SU-DHL-6 (cell line): Measurements from ENCODE around the gene OR11H7.
"Not testable (repeated sequence)": the region's sequence is repeated elsewhere in the genome, so short reads cannot be mapped to it uniquely, and the experiment has no call there.

Source experiments
- H2AFZ ChIP-seq: fragments of 200-600 bp; sonication (generic); 2 replicates; pipeline ENCODE4 v1.6.1; 2014; ENCODE audit warnings: low read depth, mild to moderate bottlenecking, moderate library complexity, mixed read lengths, antibody characterized with exemption, low read length; ENCODE audit not compliant: severe bottlenecking
- H3F3A ChIP-seq: fragments of 200-600 bp; shearing (Covaris generic); 2 replicates; pipeline ENCODE4 v1.6.0; 2016; ENCODE audit warnings: antibody characterized with exemption, mild to moderate bottlenecking; ENCODE audit not compliant: insufficient read depth
- H3K27ac ChIP-seq: fragments of 200-600 bp; sonication (generic); 2 replicates; pipeline ENCODE4 v1.5.1; 2016; ENCODE audit warnings: low read depth, mild to moderate bottlenecking, low read length, moderate library complexity, mixed read lengths
- H3K27me3 ChIP-seq: fragments of 200-600 bp; sonication (generic), shearing (Covaris generic); 2 replicates; pipeline ENCODE4 v1.6.0; 2014; ENCODE audit warnings: mild to moderate bottlenecking, low read length
- H3K36me3 ChIP-seq: fragments of 200-600 bp; sonication (generic); 2 replicates; pipeline ENCODE4 v1.6.1; 2014; ENCODE audit warnings: mild to moderate bottlenecking, low read length, mixed read lengths
- H3K4me2 ChIP-seq: fragments of 300-600, 200-600 bp; shearing (Covaris generic), sonication (generic); 2 replicates; pipeline ENCODE4 v1.6.0; 2014; ENCODE audit warnings: low read length, low read depth, mild to moderate bottlenecking; ENCODE audit not compliant: poor library complexity, severe bottlenecking
- H3K4me3 ChIP-seq: fragments of 200-600 bp; sonication (generic); 2 replicates; pipeline ENCODE4 v1.5.1; 2014; ENCODE audit warnings: antibody characterized with exemption, low read length, mild to moderate bottlenecking, mixed read lengths; ENCODE audit not compliant: insufficient read depth, poor library complexity, severe bottlenecking
- H3K79me2 ChIP-seq: fragments of 200-600 bp; sonication (generic); 2 replicates; pipeline ENCODE4 v1.6.1; 2014; ENCODE audit warnings: mild to moderate bottlenecking, low read length, moderate library complexity; ENCODE audit not compliant: insufficient read depth
- H3K9ac ChIP-seq: fragments of 200-600 bp; sonication (generic); 2 replicates; pipeline ENCODE4 v1.7.0; 2014; ENCODE audit warnings: mild to moderate bottlenecking, low read length
- H3K9me2 ChIP-seq: fragments of 200-600 bp; sonication (generic); replicated peaks from 2 replicates; pipeline ENCODE4 v1.6.1; 2014; ENCODE audit warnings: low read length; ENCODE audit not compliant: insufficient read depth
- H3K9me3 ChIP-seq: fragments of 200-600 bp; sonication (generic); 2 replicates; pipeline ENCODE4 v1.6.1; 2014; ENCODE audit warnings: low read length, mixed read lengths; ENCODE audit not compliant: insufficient read depth
- H4K20me1 ChIP-seq: fragments of 200-600 bp; sonication (generic); 2 replicates; pipeline ENCODE4 v1.6.1; 2014; ENCODE audit warnings: low read depth, mild to moderate bottlenecking, antibody characterized with exemption, low read length, moderate library complexity, mixed read lengths
- EZH2phosphoT487 ChIP-seq: fragments of 200-600 bp; sonication (generic), shearing (Covaris generic); conservative IDR thresholded peaks from 2 replicates; pipeline ENCODE4 v1.6.1; 2018; ENCODE audit warnings: mild to moderate bottlenecking, antibody characterized with exemption, low read length, moderate library complexity, mixed read lengths
- TF ChIP-seq, protein P1 (sequence below): fragments of 200-600 bp; sonication (generic); IDR thresholded peaks from one replicate; pipeline ENCODE4 v1.5.1; 2017; ENCODE audit warnings: antibody characterized with exemption, mild to moderate bottlenecking, low read length, moderate library complexity; ENCODE audit not compliant: insufficient read depth, poor library complexity, severe bottlenecking

OR11H7 gene

DNA sequence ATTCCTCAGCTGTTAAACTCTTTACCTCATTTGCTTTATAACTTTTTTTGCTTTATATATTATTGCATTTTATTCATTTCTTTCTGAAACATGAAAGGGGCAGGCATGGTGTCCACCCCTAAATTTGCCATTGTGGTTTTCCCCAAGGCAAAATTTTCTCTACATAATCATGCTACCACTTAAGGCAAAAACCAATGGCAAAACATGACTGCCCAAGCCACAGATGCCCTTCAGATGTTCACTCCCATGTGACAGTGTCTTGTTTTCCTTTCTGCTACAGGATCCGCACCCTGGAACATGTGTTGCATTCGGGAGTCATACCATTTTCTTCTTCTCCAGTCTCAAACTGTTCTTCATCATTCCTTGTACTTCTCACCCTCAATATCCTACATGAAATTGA is 48.6 kb downstream of the OR11H7 start:
- no peaks in the 10 kb centered on the region for H3K9me2 ChIP-seq
- H4K20me1 ChIP-seq, result no peaks in the 10 kb centered on the region
- no peaks in the 10 kb centered on the region; the same call in 1 of the 2 replicates for H3K36me3 ChIP-seq
- no peak overlapping the region for H3K4me3 ChIP-seq
- no peak overlapping the region for H2AFZ ChIP-seq
- H3K9me3 ChIP-seq, result peaks cover 8% of the 10 kb centered on the region; the same call in 1 of the 2 replicates
- H3K4me2 ChIP-seq, result no peak overlapping the region
- no peak overlapping the region for H3K27ac ChIP-seq
- no peak overlapping the region for H3K9ac ChIP-seq
- TF ChIP-seq EZH2phosphoT487, result no peak
- TF ChIP-seq, protein P1, sequence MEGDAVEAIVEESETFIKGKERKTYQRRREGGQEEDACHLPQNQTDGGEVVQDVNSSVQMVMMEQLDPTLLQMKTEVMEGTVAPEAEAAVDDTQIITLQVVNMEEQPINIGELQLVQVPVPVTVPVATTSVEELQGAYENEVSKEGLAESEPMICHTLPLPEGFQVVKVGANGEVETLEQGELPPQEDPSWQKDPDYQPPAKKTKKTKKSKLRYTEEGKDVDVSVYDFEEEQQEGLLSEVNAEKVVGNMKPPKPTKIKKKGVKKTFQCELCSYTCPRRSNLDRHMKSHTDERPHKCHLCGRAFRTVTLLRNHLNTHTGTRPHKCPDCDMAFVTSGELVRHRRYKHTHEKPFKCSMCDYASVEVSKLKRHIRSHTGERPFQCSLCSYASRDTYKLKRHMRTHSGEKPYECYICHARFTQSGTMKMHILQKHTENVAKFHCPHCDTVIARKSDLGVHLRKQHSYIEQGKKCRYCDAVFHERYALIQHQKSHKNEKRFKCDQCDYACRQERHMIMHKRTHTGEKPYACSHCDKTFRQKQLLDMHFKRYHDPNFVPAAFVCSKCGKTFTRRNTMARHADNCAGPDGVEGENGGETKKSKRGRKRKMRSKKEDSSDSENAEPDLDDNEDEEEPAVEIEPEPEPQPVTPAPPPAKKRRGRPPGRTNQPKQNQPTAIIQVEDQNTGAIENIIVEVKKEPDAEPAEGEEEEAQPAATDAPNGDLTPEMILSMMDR, result no peak
- no peaks in the 10 kb centered on the region for H3K79me2 ChIP-seq
- no peaks in the 10 kb centered on the region for H3K27me3 ChIP-seq
- H3F3A ChIP-seq, result no peaks in the 10 kb centered on the region

DNA sequence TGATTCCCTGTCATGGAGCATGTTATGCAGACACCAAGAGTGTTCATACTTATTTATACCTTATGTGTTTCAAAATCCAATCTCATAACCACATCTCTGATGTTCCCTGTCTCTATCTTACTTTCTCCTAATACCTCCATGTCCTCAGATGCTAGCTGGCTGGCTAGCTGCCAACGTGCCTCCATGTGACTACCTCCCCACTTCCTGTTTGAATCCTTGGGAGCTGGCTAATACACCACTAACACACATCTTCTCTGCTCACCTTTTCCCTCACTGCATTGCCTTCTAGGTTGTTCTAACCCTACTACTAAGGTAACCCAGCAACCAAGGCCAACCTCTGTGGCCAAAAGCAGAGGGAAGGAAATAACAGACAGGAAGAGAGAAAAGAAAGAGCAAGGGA is 49.6 kb downstream of the OR11H7 start:
- H3K9me2 ChIP-seq, result no peaks in the 10 kb centered on the region
- no peaks in the 10 kb centered on the region for H3K27me3 ChIP-seq
- no peaks in the 10 kb centered on the region; the same call in 1 of the 2 replicates for H3K36me3 ChIP-seq
- no peak overlapping the region for H3K4me3 ChIP-seq
- H3K27ac ChIP-seq, result no peak overlapping the region
- H2AFZ ChIP-seq, result no peak overlapping the region
- no peak overlapping the region for H3K9ac ChIP-seq
- H4K20me1 ChIP-seq, result no peaks in the 10 kb centered on the region
- H3K79me2 ChIP-seq, result no peaks in the 10 kb centered on the region
- no peak overlapping the region for H3K4me2 ChIP-seq
- TF ChIP-seq EZH2phosphoT487, result no peak
- TF ChIP-seq, protein P1, result no peak
- H3F3A ChIP-seq, result no peaks in the 10 kb centered on the region
- H3K9me3 ChIP-seq, result peaks cover 8% of the 10 kb centered on the region; the same call in 1 of the 2 replicates

DNA sequence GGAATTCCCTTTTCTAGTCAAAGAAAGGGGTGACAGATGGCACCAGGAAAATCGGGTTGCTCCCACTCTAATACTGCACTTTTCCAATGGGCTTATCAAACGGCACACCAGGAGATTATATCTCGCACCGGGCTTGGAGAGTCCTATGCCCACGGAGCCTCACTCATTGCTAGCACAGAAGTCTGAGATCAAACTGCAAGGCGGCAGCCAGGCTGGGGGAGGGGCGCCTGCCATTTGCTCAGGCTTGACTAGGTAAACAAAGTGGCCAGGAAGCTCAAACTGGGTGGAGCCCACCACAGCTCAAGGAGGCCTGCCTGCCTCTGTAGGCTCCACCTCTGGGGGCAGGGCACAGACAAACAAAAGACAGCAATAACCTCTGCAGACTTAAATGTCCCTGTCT is 51.5 kb downstream of the OR11H7 start:
- H3K27me3 ChIP-seq, H4K20me1 ChIP-seq, H3K79me2 ChIP-seq, H3K4me3 ChIP-seq, H3K36me3 ChIP-seq, H2AFZ ChIP-seq, H3K4me2 ChIP-seq, H3K9me2 ChIP-seq, H3K9me3 ChIP-seq, H3K9ac ChIP-seq, H3F3A ChIP-seq, H3K27ac ChIP-seq: not testable (repeated sequence)
